ENCODE results near the gene CFAP97D2.
A peak's percentile ranks its signal among the peaks of the same experiment; 100 is the strongest.
"Not testable (repeated sequence)": the region's sequence is repeated elsewhere in the genome, so short reads cannot be mapped to it uniquely, and the experiment has no call there.

CFAP97D2 gene

DNA sequence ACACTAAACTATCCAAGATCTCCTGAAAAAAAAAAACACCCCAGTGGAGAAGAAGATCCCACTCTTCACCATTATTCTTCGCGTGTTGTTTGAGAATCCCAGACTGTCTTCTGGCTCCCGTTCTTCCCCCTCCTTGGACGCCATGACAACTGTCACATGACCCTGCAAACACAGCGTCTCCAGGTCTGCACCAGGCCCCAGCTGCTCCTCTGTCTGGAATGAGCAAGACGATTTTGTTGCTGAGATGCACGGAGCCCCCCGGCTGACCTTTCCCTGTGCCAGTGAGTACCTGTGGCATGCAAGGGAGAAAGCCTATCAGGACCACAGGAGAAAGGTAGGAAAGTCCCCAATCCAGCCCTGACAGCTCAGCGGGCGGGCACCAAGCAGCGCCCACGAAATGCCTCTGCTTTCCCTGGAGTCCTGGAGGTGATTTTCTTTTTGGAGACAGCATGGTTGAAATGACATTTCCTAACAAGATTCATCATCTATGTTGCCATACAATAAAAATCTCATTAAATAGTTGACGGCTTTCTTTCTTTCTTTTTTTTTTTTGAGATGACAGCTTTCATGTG lies at the start of gene CFAP97D2:
CFAP97D2 (plus strand) TSS at position 171 of the 572 bp plus-strand sequence; CDS start at position 245, 74 bp downstream.
- no peak for DNase-seq (ENCODE audit: low read depth)

DNA sequence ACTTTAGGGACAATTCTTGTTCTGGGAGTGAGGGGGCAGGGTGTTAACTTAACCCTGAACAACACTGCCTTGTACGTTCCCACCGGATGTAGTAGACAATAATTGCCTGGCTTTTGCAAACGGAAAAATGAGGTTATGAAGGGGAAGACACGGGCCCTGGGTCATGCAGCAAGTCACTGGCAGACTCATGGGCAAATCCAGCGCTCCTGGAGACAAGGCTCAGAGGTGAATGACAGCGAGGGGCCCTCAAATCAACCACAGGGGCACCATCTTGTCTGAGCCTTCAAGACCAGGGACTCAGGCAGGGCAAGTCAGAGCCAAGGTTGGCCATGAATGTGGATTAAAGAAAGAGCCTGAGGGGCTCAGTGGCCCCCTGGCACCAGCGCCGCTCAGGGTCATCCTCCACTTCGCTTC lies 49.4 kb upstream of the CFAP97D2 start:
- peak; percentile 26 for DNase-seq (ENCODE audit: low read depth)

- no peak for DNase-seq (ENCODE audit: low read depth)
Observed at GRCh38 chr13:114130131-114130836, 48.8 kb upstream of the CFAP97D2 start.

- DNase-seq (ENCODE audit: low read depth): peak; percentile 43
Observed at GRCh38 chr13:114130837-114131582, 48.0 kb upstream of the CFAP97D2 start.

- DNase-seq (ENCODE audit: low read depth): no peak
Observed at GRCh38 chr13:114131583-114132418, 47.3 kb upstream of the CFAP97D2 start.

DNA sequence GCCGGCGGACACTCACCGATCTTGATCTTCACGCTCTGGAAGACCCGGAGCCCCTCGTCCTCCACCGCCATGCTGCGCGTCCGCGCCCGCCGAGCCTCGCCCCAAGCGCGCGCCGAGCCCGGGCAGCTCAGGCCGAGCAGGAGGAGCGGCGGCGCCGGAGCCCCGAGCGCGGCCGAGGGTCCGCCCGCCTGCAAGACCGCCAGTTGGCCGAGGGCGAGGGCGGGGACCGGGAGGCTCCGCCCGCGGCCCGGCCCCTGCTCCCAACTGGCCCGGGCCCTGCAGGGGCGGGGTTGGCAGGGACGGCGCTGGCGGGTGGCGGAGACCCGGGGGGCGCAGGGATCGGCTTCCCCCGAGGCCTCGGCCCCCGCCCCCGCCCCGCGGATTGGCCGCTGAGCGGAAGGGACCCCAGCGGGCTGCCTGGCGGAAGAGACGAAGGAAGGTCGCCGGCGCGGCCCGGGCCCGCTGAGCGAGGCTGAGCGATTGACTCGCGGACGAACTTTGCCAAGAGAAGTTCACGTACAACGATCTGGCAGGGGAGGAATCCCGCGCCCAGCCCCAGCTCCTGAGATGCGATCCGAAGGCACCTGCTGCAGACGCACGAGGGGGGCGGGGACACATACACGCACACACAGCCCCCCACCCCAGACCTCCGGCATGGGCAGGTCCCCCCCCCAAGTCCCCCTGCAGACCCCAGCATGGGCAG lies 46.5 kb upstream of the CFAP97D2 start, which contains the start of gene RASA3:
RASA3 (minus strand) TSS at position 205 of the 703 bp plus-strand sequence; CDS start at position 71, 134 bp downstream.
- DNase-seq (ENCODE audit: low read depth): no peak

- not testable (repeated sequence) for DNase-seq (ENCODE audit: low read depth)
Observed at GRCh38 chr13:114133126-114133525, 45.9 kb upstream of the CFAP97D2 start.

DNA sequence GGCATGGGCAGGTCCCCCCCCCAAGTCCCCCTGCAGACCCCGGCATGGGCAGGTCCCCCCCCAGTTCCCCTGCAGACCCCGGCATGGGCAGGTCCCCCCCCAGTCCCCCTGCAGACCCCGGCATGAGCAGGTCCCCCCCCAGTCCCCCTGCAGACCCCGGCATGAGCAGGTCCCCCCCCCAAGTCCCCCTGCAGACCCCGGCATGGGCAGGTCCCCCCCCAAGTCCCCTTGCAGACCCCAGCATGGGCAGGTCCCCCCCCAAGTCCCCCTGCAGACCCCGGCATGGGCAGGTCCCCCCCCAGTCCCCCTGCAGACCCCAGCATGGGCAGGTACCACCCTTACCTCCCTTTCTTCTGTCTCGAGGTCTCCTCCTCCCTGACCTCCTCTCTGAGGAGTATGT lies 45.5 kb upstream of the CFAP97D2 start:
- DNase-seq (ENCODE audit: low read depth): not testable (repeated sequence)

DNA sequence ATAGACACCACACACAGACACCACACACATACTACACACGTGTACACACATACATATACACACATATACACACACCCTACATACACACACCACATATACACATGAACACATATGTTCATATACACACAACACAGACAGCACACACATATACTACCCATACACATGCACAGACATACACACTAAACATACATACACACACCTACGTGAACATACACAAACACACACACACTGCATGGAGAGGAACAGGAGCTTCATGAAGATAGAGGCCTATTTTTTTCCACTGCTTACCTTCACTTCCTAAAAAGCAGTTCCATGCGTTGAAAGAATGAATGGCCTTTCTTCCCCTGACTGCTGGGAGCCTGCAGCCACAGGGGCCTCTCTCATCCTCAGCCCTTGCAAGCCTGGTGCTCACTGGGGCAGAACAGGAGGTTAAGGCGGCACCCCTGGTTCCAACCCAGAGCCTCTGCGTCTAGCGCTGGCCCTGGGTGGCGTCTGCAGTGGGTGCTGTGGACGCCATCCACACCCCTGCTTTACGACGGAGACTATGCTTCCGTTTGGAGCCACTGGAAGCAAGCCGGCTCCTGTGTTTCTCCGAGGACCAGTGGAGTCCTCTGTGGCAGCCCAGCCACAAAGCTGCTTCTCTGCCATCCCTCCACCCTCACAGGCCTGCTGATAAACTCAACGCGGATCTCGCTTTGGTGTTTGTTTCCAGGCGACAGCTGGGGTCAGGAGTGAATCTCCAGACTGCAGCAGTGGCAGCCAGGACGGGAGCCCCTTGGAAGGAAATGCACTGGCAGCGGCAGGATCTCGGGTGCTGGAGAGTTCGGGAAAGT lies 44.7 kb upstream of the CFAP97D2 start:
- DNase-seq (ENCODE audit: low read depth): no peak

DNA sequence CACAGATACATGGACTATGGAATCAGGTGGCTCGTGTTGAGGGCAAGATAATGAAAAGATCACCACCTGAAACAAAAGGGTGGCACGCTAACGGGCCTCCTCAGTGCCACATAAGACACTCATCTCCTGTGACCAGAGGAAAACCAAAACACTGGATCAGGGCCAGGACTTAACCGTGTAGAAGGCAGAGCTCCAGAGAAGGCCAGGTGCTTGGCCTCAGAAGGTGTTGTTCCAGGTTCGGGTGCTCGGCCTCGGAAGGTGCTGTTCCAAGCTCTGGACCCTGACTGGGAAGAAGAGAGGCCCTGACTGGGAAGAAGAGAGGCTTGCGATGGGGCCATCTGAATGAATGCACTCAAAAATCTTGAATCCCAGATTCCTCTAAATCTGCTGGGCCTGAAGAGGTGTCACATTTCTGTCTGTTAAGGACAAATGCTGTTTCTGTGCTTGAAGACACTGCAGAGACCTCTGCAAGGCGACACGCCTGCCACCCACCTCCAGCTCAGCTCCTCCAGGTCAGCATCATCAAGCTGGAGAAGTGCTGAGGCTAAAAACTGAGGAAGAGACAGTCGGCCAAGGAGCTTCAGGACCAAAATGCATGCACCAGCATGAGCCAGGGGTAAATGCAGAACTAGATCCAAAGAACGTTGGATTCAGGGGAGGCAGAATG lies 44.0 kb upstream of the CFAP97D2 start:
- DNase-seq (ENCODE audit: low read depth): no peak

DNA sequence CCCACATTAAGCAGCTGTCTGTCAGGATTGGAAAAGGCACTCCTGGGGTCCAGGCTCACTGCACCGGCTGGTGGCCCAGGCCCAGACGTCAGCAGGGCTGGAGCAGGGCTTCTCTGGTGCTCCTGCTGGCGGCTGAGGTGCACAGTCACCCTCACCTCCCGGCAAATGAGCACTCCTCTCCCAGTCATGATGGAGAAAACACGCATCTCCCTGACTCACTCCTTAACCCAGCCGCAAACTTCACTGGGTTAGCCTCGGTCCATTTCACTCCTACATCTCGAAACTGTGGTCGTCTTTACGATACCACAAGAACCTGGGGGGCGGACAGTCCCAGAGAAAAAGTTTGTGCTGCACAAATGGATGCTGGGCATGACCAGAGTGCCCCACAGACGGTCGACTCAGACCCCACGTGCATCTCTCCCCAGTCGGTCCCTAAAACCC lies 43.3 kb upstream of the CFAP97D2 start:
- DNase-seq (ENCODE audit: low read depth): no peak

- no peak for DNase-seq (ENCODE audit: low read depth)
Observed at GRCh38 chr13:114136576-114136975, 42.5 kb upstream of the CFAP97D2 start.

DNA sequence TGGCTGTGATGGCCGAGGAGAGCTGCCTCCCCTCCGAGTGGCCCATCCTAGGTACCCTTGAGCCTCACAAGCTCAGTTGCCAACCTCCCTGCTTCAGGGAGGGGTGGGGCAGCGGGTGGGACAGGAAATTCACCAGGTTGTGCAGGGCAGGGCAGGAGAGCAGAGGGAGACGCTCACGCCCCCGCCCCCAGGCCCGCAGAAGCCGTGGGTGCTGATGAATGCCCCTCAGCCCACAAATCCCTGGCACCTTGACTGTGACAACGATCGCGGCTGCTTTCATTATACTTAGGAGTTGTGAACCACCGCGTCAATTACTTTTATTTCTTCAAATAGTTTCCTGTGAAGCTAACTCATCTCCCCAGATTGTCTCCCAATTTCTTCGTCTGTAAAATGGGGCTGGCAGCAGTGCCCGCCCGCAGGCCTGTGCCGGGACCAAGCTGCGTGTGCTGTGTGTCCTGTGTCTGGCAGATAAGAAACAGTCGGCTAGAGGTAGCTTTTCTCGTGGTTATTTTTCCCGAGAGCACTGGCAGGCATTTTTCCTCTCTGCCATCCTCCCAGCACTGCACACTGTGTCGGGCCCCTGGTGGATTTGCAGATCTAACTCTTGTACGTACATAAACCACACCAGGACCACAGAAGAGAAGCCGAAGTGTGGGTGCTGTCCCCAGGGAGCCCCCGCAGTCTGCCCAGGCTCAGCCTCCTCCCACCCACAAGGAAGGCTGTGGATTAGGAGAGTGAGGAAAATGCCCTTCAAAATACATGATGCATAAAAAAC lies 38.7 kb upstream of the CFAP97D2 start:
- no peak for DNase-seq (ENCODE audit: low read depth)

- DNase-seq (ENCODE audit: low read depth): no peak
Observed at GRCh38 chr13:114140906-114141250, 38.2 kb upstream of the CFAP97D2 start.

GRCh38 chr13:114141261-114141996 lies 37.6 kb upstream of the CFAP97D2 start:
- no peak for DNase-seq (ENCODE audit: low read depth)

GRCh38 chr13:114142137-114142550 lies 36.9 kb upstream of the CFAP97D2 start:
- DNase-seq (ENCODE audit: low read depth): no peak

DNA sequence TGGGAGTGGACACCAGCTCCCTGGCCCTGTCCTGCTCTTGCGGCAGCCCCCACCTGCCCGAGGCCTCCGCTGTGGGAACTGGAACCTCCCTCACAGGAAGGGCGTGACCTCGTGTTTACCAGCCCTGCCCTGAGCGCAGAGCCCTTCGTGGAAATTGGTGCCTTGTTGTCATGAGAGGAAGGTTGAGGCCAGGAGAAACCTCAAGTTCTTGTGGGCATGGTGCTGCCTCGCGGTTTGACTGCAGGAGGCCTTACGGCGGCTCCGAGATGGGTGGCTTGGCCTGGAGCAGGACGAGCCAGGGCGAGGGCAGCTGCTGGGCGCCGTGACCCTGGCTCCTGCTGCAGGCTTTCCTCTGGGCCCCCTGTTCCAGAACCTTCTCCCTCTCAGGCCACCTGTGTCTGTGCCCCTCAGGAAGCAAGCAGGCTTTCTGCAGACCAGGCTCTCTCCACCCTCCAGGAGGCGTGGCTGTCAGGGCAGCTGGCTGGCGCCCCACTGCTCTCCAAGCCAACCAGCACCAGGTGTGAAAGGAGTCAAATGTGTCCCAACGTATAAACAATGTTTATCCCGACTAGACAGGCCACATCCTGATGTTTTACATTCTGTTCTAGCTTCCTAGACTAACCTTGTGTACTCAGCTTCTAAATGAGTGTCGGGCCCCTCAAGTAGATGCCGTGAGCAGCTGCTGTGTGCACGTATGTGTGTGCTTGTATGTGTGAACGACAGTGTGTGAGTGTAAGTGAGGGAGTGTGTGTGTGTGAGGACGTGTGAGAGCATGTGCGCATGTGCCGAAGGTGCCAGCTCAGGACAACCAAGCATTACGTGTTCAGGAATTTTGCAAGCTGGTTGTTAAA lies 36.2 kb upstream of the CFAP97D2 start:
- no peak for DNase-seq (ENCODE audit: low read depth)
